ENCODE results near the gene HADH. TPM values are rescaled to one million over a fixed set of nuclear protein-coding genes. Genes with fewer than 3 reads are reported as not detected.

HADH gene
- total RNA-seq, 4 donors from 2014 or later, result 32.7 to 60.4 (median 50.9) TPM

- H3K36me3 ChIP-seq, result no peaks in the 10 kb centered on the region
- no peaks in the 10 kb centered on the region for H3K27me3 ChIP-seq
- 85 to 88% methylated on average over 4 of the region's 4 CpGs for WGBS, 2 donors
- no peak for DNase-seq
- H3K4me1 ChIP-seq, result no peaks in the 10 kb centered on the region
- H3K4me3 ChIP-seq (replicated peaks in 1 of 3), result no peak overlapping the region
- no peaks in the 10 kb centered on the region for H3K9me3 ChIP-seq
- no peak for TF ChIP-seq POLR2A (IDR thresholded peaks at IDR 0.05)
- TF ChIP-seq, protein P1, sequence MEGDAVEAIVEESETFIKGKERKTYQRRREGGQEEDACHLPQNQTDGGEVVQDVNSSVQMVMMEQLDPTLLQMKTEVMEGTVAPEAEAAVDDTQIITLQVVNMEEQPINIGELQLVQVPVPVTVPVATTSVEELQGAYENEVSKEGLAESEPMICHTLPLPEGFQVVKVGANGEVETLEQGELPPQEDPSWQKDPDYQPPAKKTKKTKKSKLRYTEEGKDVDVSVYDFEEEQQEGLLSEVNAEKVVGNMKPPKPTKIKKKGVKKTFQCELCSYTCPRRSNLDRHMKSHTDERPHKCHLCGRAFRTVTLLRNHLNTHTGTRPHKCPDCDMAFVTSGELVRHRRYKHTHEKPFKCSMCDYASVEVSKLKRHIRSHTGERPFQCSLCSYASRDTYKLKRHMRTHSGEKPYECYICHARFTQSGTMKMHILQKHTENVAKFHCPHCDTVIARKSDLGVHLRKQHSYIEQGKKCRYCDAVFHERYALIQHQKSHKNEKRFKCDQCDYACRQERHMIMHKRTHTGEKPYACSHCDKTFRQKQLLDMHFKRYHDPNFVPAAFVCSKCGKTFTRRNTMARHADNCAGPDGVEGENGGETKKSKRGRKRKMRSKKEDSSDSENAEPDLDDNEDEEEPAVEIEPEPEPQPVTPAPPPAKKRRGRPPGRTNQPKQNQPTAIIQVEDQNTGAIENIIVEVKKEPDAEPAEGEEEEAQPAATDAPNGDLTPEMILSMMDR (IDR thresholded peaks at IDR 0.05), result no peak
- no peak overlapping the region for H3K27ac ChIP-seq
- intact Hi-C loops (cut with DNase I), result no loop called here
Observed at GRCh38 chr4:108003982-108004515, 14.4 kb downstream of the HADH start.

GRCh38 chr4:108004646-108005045 lies 15.0 kb downstream of the HADH start:
- H3K27ac ChIP-seq, result no peak overlapping the region
- H3K4me1 ChIP-seq, result no peaks in the 10 kb centered on the region
- DNase-seq, result no peak
- no peaks in the 10 kb centered on the region for H3K9me3 ChIP-seq
- TF ChIP-seq, protein P1 (IDR thresholded peaks at IDR 0.05), result no peak
- TF ChIP-seq POLR2A (IDR thresholded peaks at IDR 0.05), result no peak
- no peaks in the 10 kb centered on the region for H3K27me3 ChIP-seq
- intact Hi-C loops (cut with DNase I), result no loop called here
- H3K4me3 ChIP-seq (replicated peaks in 1 of 3), result no peak overlapping the region
- no peaks in the 10 kb centered on the region for H3K36me3 ChIP-seq
- WGBS, 2 donors, result 86 to 90% methylated on average over 2 of the region's 2 CpGs

GRCh38 chr4:108005807-108006206 lies 16.1 kb downstream of the HADH start:
- H3K27ac ChIP-seq, result no peak overlapping the region
- no peaks in the 10 kb centered on the region for H3K9me3 ChIP-seq
- no peak for DNase-seq
- no peaks in the 10 kb centered on the region for H3K27me3 ChIP-seq
- H3K4me3 ChIP-seq (replicated peaks in 1 of 3), result no peak overlapping the region
- no peaks in the 10 kb centered on the region for H3K36me3 ChIP-seq
- no peaks in the 10 kb centered on the region for H3K4me1 ChIP-seq
- WGBS, 2 donors, result 94 to 97% methylated on average over 1 of the region's 1 CpG
- intact Hi-C loops (cut with DNase I), result no loop called here
- no peak for TF ChIP-seq POLR2A (IDR thresholded peaks at IDR 0.05)
- TF ChIP-seq, protein P1 (IDR thresholded peaks at IDR 0.05), result no peak

DNA sequence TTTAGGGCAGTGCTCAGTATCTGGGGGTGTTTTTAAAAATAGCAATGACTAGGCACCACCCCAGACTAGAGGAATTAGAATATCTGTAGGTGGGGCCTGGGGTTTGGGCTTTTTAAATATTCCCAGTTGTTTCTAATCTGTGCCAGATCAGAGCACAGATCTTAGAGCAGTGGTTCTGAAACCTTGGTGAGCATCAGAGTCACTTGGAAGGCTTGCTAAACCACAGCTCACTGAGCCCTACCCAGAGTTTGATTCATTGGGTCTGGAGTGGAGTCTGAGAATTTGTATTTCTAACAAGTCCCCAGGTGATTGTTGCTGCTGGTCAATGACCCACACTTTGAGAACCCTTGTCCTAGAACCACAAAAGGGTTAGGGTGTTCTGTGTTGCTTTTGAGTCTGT lies 16.7 kb downstream of the HADH start:
- no peaks in the 10 kb centered on the region for H3K4me1 ChIP-seq
- TF ChIP-seq, protein P1 (IDR thresholded peaks at IDR 0.05), result no peak
- TF ChIP-seq POLR2A (IDR thresholded peaks at IDR 0.05), result no peak
- H3K27me3 ChIP-seq, result no peaks in the 10 kb centered on the region
- peaks cover 0 to 1% of the 10 kb centered on the region in 2 donors for H3K36me3 ChIP-seq
- no peaks in the 10 kb centered on the region for H3K9me3 ChIP-seq
- intact Hi-C loops (cut with DNase I), result no loop called here
- no peak for DNase-seq
- no peak overlapping the region for H3K4me3 ChIP-seq (replicated peaks in 1 of 3)
- no peak overlapping the region for H3K27ac ChIP-seq

DNA sequence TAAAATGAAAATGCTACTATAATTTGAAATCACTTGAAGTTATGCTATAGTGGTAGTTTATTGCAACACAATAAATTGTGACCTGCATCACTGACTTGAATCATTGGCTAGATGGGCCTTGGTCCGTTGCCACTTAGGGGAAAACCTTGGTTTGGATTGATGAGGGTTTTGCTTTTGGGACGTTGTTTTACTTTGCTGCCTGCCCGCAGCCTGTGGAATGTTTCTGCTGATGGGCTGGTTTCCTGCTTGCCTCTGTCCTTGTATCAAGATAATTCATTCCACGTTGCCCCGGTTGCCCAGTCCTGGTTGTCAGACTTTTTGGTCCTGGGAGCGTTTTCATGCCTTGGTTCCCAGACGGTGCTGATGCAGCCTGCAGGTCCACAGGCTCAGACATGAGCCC lies 18.3 kb downstream of the HADH start:
- DNase-seq, result no peak
- intact Hi-C loops (cut with DNase I), result no loop called here
- no peak overlapping the region for H3K27ac ChIP-seq
- no peak for TF ChIP-seq POLR2A (IDR thresholded peaks at IDR 0.05)
- TF ChIP-seq, protein P1 (IDR thresholded peaks at IDR 0.05), result no peak
- H3K4me3 ChIP-seq (replicated peaks in 1 of 3), result no peak overlapping the region
- peaks cover 3 to 4% of the 10 kb centered on the region in 2 donors for H3K36me3 ChIP-seq
- H3K27me3 ChIP-seq, result no peaks in the 10 kb centered on the region
- H3K4me1 ChIP-seq, result no peaks in the 10 kb centered on the region
- H3K9me3 ChIP-seq, result no peaks in the 10 kb centered on the region
- 91 to 92% methylated on average over 7 of the region's 7 CpGs for WGBS, 2 donors

Measured in thyroid gland (tissue), 4 donors.